ENCODE measurements around the gene DOP1A.

DNA sequence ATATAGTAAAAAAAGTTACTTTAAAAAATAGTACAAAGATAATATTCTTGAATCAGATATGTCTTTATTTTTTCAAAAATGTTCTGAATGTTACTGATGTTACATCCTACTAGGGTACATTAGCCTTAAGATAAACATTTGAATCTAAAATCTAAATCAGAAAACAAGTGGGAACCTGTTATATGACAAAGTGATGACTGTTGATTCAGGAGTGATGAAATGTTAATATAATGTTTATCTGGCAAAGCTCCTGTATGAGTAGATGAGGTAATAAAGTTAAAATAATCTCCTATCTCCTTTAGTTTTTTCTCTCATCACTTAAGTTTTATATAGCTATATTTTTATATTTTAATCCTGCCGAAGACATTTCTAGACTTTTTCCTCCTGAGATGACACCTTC, 4.2 kb downstream of the DOP1A start:
- TF ChIP-seq CTCF (IDR thresholded peaks at IDR 0.05) (no peak), POLR2A (IDR thresholded peaks at IDR 0.05) (no peak)

All from body of pancreas (tissue), 4 donors.